ENCODE measurements around the gene TSPAN17. TPM values are rescaled to one million over a fixed set of nuclear protein-coding genes. Genes with fewer than 3 reads are reported as not detected.

The TSPAN17 gene
- polyA plus RNA-seq, 1 experiment, result 40.9 TPM

DNA sequence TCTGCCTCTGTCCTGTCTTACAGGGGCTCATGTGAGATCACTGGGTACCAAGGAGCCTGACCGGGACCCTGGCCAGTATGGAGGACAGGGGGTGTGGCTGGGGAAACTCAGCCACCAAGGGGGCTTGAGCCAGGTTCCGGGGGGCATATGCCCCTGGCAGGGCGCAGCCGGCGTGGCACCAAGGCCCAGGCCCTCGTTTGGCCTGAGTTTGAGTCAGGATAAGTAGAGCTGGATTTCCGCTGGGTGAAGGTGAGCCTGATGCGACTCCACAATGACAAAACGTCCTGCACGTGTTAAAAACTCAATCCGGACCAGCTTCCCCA, 616 bp upstream of the TSPAN17 start:
- POLR2A ChIA-PET, result interaction anchor here (0.8 to 2.0 kb wide), 6 partner anchors 11 to 257 kb away, joined by 3 to 9 read pairs (median 5); partner anchors contain the start of genes EIF4E1B and SNCB
- no peak for TF ChIP-seq CTCF (IDR thresholded peaks at IDR 0.05; ENCODE audit: low read depth, low read length)

DNA sequence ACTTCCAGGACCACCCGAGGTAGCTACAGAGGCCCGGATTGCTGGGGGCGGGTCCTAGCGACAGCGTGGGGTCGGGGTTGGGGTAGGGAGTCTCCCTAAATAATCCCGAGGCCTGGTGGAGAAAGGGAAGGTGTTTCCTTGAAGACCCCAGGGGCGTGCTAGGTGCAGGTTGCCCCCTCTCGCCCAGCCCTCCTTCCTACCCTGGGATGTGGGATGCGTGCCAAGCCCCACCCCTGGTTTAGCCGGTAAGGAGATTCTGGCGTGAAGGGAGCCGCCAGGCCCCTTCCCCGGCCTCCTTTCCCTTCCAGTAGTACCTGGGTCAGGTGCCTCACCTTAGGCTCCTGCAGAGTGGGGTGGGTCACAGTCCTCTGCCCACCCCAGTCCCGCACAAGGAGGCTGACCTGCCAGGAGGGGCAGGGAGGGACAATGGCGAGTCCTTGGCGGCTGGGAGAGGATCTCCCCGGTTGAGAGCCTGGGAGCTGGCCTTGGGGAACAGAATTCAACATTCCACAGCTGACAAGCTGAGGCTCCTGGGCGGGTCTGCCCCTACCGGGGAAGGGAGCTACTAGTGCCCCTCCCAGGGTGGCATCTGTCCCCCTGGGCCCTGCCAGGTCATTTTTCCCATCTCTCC, 674 bp downstream of the TSPAN17 start:
- TF ChIP-seq CTCF (IDR thresholded peaks at IDR 0.05; ENCODE audit: low read depth, low read length), result no peak
- DNase-seq (ENCODE audit: low read depth, low spot score), result no peak
- H3K27me3 ChIP-seq (ENCODE audit: control insufficient read depth, insufficient read depth, low read length), result no peaks in the 10 kb centered on the region
- ChIA-PET POLR2A (interaction anchor here (2.0 kb wide), 1 partner anchor 13 kb away, joined by 7 read pairs; no protein-coding TSS in a partner anchor), CTCF (interaction anchor here (0.8 to 7.2 kb wide), 5 partner anchors 10 to 200 kb away, joined by 3 to 112 read pairs (median 6); no protein-coding TSS in a partner anchor)
- H3K4me3 ChIP-seq (ENCODE audit: low read depth, low read length), result peak overlapping the region; percentile 86
- H3K9me3 ChIP-seq (ENCODE audit: control insufficient read depth, insufficient read depth, low read length), result no peaks in the 10 kb centered on the region; the same call in 1 of the 2 replicates
- peak overlapping the region; percentile 11 for H3K27ac ChIP-seq (ENCODE audit: low read depth, low read length)

More for the DNA sequence above, 616 bp upstream of the TSPAN17 start:
- CTCF ChIA-PET, result interaction anchor here (0.8 to 7.2 kb wide), 9 partner anchors 11 to 917 kb away, joined by 3 to 112 read pairs (median 5); no protein-coding TSS in a partner anchor
- H3K9me3 ChIP-seq (ENCODE audit: control insufficient read depth, insufficient read depth, low read length), result no peaks in the 10 kb centered on the region; the same call in 1 of the 2 replicates
- no peaks in the 10 kb centered on the region for H3K27me3 ChIP-seq (ENCODE audit: control insufficient read depth, insufficient read depth, low read length)
- no peak for DNase-seq (ENCODE audit: low read depth, low spot score)
- peak overlapping the region; percentile 31 for H3K27ac ChIP-seq (ENCODE audit: low read depth, low read length)
- peak overlapping the region; percentile 50 for H3K4me3 ChIP-seq (ENCODE audit: low read depth, low read length)

- Histone ChIP-seq H3K27ac (ENCODE audit: low read depth, low read length) (peak overlapping the region; percentile 21), H3K27me3 (ENCODE audit: control insufficient read depth, insufficient read depth, low read length) (no peaks in the 10 kb centered on the region), H3K9me3 (ENCODE audit: control insufficient read depth, insufficient read depth, low read length) (no peaks in the 10 kb centered on the region; the same call in 1 of the 2 replicates), H3K4me3 (ENCODE audit: low read depth, low read length) (peak overlapping the region; percentile 86)
- ChIA-PET CTCF (interaction anchor here (1.0 to 7.2 kb wide), 4 partner anchors 9 to 201 kb away, joined by 4 to 112 read pairs (median 17); no protein-coding TSS in a partner anchor), POLR2A (interaction anchor here (0.8 to 2.0 kb wide), 2 partner anchors 12 to 39 kb away, joined by 5 to 7 read pairs; no protein-coding TSS in a partner anchor)
- no peak for TF ChIP-seq CTCF (IDR thresholded peaks at IDR 0.05; ENCODE audit: low read depth, low read length)
- DNase-seq (ENCODE audit: low read depth, low spot score), result no peak
Observed at GRCh38 chr5:176648474-176649194, 1.4 kb downstream of the TSPAN17 start.

- Histone ChIP-seq H3K27ac (ENCODE audit: low read depth, low read length) (no peak overlapping the region), H3K27me3 (ENCODE audit: control insufficient read depth, insufficient read depth, low read length) (no peaks in the 10 kb centered on the region), H3K9me3 (ENCODE audit: control insufficient read depth, insufficient read depth, low read length) (no peaks in the 10 kb centered on the region; the same call in 1 of the 2 replicates), H3K4me3 (ENCODE audit: low read depth, low read length) (no peak overlapping the region)
- no peak for TF ChIP-seq CTCF (IDR thresholded peaks at IDR 0.05; ENCODE audit: low read depth, low read length)
- POLR2A ChIA-PET, result no interaction called here
- DNase-seq (ENCODE audit: low read depth, low spot score), result no peak
- CTCF ChIA-PET, result interaction anchor here (7.2 kb wide), 1 partner anchor 10 kb away, joined by 112 read pairs; no protein-coding TSS in a partner anchor
Observed at GRCh38 chr5:176650354-176650884, 3.1 kb downstream of the TSPAN17 start.

Measured in AG04450 (cell line).